HG02852 (cell line): ENCODE data around the gene ECE1.

Experiments
- ATAC-seq: cut with Tn5 transposase; IDR thresholded peaks from one replicate; pipeline ENCODE4 v1.9.1; 2021; ENCODE audit warnings: mild to moderate bottlenecking, moderate library complexity; ENCODE audit not compliant: unreplicated experiment

Gene ECE1

DNA sequence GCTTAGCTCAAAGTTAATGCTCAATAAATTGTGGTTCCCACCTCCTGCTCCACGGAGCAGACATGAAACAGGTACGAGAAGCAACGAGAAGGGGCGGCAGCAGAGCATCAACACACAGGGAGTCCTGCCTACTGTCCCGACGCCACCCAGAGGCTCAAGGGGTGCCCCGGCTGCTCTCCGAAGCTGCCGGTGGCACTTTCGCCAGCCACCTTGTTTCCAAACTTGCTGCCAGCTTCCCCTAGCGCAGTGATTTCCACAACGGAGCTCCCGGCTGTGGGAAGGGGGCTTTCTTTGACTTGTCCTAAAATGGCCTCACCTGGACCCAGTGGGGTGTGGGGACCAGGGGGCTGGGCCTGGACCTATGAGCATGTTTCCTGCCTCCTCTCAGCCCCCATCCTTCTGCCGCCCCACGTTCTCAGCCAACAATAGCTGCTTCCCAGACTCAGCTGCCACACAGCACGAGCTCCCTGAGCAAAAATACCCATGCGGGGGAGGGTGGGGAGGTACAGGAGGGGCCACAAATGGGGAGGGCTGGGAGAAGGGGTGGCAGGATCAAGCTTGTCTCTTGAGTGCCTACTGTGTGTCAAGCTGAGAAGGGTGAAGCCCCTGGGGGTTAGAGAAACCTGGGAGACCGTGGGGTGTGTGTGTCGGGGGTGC is 35.6 kb upstream of the ECE1 start:
- no peak for ATAC-seq

DNA sequence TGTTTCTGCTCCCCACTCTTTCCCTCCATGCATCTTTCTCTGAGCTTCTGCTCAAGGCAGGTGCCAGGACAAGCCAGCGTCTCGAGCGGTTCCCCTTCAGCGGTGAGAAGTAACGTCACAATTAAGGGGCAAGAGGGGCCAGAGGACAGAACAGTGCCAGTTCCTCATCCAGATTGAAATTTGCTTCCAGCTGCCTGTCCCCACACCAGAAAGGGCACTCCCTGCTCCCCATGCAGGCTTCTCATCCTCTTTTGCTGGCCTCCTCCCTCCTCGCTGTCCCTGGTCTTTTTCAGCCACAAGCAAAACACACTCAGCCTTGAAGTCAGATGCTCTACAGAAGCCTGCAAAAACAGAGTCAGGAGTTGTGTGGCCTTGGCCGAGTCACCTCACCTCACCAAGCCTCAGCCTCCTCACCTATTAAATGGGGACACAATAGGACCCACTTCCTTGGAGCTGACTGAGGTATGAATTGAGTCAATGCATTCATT is 35.0 kb upstream of the ECE1 start:
- ATAC-seq, result no peak

GRCh38 chr1:21324368-21325141 is 34.3 kb upstream of the ECE1 start:
- ATAC-seq, result no peak

- ATAC-seq, result no peak
These were observed 32.8 kb upstream of the ECE1 start for GRCh38 chr1:21323091-21323490.

GRCh38 chr1:21322681-21323016 is 32.4 kb upstream of the ECE1 start:
- no peak for ATAC-seq

DNA sequence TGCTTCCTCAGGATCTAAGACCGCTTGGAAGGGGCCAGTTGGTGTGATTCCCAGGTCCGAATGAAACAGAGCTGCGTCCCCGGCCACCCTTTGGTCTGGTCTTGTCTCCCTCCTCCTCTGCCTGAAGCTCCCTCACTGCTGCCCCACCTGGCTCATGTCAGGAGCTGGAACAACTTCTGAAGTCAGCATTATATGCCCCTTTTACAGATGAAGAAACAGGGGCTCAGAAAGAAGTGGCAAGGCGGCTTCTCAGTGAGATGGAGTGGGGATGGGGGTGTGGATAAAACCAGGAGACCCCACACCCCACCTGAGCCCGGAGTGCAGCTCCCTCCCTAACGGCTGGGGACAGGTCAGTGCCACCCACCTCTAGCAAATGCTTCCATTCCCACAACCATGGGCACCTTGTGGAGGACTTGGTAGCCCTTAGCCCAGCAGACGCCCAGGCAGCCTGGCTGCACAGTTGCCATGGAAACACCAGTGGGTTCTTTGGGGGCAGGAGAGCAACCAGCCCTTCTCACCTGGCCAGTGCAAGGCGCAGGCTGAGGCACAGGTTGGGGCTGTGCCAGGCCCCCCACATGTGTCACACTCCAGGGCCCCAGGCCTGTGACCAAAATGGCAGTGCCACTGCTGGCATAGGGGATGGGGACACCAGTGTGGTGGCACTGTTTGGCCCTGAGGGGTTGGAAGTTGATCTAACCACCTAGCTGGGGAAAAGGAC is 31.9 kb upstream of the ECE1 start:
- no peak for ATAC-seq

GRCh38 chr1:21320410-21321108 is 30.3 kb upstream of the ECE1 start:
- no peak for ATAC-seq

GRCh38 chr1:21319447-21320407 is 29.5 kb upstream of the ECE1 start:
- ATAC-seq, result no peak

DNA sequence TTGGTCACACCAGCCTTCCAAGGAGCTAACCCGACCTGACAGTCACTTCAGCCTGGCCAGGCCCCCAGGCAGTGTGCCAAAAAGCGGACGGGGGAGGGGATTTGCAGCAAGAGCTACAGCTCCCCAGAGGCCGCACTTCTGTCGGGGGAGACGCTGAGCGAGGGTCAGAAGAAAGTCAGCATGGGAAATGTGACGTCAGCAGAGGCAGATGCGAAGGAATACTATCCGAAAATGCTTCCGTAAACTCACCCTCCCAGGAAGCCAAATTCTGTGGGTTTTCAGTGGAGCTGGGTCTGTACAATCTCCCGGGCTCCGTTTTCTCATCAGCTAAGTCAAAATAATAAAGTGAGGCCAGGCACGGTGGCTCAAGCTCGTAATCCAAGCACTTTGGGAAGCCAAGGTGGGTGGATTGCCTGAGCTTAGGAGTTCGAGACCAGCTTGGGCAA is 28.5 kb upstream of the ECE1 start:
- ATAC-seq, result no peak

GRCh38 chr1:21318057-21318713 is 27.9 kb upstream of the ECE1 start:
- no peak for ATAC-seq

DNA sequence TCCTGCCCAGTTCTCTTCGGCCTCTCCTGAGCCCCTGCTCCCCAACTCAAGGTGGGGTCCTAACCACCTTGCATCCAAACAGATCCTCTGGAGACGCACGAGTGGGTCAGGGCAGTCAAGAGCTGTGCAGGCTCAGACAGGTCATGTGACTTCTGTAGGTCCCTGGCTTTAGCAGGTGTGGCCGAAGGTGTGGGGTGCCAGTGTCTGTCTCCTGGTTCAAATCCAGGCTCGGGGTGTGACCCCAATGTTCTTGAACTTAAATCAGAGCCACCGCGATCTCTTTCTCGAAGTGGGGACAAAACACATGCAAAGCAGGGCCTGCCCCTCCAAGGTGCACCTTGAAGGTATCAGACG is 27.4 kb upstream of the ECE1 start:
- no peak for ATAC-seq

DNA sequence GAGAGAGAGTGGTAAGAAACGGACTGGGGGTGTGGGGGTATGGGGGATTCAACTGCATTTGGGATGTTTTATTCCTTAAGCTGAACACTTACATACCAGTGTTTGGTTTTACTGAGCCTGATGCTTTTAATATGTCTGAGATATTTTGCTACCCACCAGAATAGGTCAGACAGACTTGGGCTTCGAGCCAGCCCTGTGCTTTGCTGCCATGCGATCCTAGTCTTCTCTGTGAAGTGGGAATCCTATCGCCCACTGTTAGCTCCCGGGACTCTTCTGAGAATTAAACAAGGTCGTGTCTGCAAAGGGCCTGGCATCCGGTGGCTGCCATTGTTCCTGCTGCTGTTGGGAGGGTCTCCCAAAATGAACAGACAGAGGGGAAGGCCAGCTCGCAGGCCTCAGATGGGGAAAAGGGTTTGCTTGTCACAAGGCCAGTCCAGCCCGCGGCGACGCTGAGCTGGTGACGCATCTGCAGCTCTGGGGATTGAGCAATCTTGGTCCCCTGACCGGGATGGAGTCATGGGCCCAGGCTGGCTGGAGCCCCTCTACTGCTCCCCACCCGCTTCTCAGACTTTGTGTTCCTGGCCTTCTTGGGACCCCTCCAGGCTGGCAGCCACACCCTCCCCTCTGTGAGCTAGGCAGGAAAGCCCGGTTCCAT is 26.9 kb upstream of the ECE1 start:
- no peak for ATAC-seq

GRCh38 chr1:21314743-21315396 is 24.6 kb upstream of the ECE1 start:
- no peak for ATAC-seq

DNA sequence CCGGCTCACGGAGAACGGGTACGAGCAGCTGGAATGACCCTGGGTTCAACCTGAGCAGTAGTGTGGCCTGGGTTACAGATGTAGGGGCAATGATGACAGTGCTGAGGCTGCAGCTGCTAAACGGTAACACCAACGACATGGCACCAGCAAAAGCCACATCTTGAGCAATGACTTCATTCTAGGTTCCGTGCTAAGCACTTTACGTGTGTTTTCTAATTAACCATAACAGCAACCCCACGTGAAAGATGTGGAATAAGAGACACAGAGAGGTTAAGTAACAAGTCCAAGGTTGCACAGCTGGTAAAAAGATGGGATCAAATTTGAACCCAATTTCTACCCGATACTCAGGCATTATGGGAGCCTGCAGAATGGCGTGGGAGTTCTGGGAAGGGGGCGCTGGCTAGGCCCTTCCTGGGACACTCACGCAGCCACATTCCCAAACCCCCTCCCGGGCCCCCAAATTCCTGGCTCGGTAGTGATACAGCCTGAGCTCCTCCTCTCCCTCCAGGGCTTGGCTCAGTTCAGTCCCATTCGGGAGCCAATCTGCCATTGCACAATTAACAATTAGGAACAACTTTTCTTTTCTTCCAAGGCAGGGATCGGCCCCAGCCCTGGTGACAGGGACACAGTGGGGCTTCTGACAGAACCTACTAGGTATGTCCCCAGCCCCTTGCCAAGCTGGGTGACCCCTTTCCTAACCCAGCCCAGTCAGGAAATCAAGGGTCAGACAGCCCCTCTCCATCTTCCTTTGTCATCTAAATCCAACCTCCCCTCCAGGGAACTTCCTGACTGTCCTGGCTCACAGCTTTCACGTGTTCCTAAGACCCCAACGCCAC is 23.8 kb upstream of the ECE1 start:
- ATAC-seq, result no peak

GRCh38 chr1:21313203-21313885 is 23.1 kb upstream of the ECE1 start:
- ATAC-seq, result no peak

- no peak for ATAC-seq
These were observed 22.2 kb upstream of the ECE1 start for GRCh38 chr1:21312407-21312992.

- no peak for ATAC-seq
These were observed 20.8 kb upstream of the ECE1 start for GRCh38 chr1:21311016-21311415.
